K562 (cell line): Measurements from ENCODE around the gene SNX10. TPM values are rescaled to one million over a fixed set of nuclear protein-coding genes. Genes with fewer than 3 reads are reported as not detected.
A peak's percentile ranks its signal among the peaks of the same experiment; 100 is the strongest.

Experiments used
- CEBPB ChIP-seq: fragments of 450-650 bp; IDR thresholded peaks from 2 replicates; pipeline ENCODE4 v1.6.1; 2016; ENCODE audit warnings: missing genetic modification characterization, missing compliant biosample characterization
- MEIS2 ChIP-seq: fragments of 450-650 bp; IDR thresholded peaks from 2 replicates; pipeline ENCODE4 v1.6.1; 2014; ENCODE audit warnings: mild to moderate bottlenecking; ENCODE audit not compliant: partially characterized antibody
- polyA plus RNA-seq, 8 experiments: library from polyadenylated mRNA; depleted of rRNA in 4 of 8; stranded (reverse) in 5 of 8; unstranded in 3 of 8; fragments of >200 nt; fragmentation: Nextera tagmentation in 2 of 8; fragmentation: Illumina TruSeq in 1 of 8; extraction: Ambion mirVana in 2 of 8; extraction: Trizol in 1 of 8; gene quantifications; 2 replicates each; pipeline versions ENCODE4 v1.2.1 to v1.2.3, GENCODE V29; 2011 to 2014; ENCODE audit warnings: inconsistent platforms in 1 of 8, missing spikeins in 1 of 8
- total RNA-seq, 7 experiments: library from RNA; depleted of rRNA in 6 of 7; stranded (reverse); fragments of >200 nt in 6 of 7; fragmentation: Illumina TruSeq in 2 of 7; extraction: Trizol in 2 of 7; gene quantifications; 2 replicates each; pipeline versions ENCODE4 v1.2.1 to v1.2.3, GENCODE V29; 2011 to 2021; ENCODE audit warnings: low replicate concordance in 1 of 7
- TF ChIP-seq, protein P1 (sequence below), 2 experiments: fragments of 450-650 bp; IDR thresholded peaks; 2 replicates each; pipeline ENCODE4 v1.6.1; 2016; ENCODE audit warnings: mild to moderate bottlenecking in 2 of 2, borderline replicate concordance in 1 of 2, low read depth in 1 of 2, moderate library complexity in 1 of 2

SNX10 gene
- total and polyA plus RNA-seq, 9 of the 15 experiments (the other 6 are each of a cell fraction or from before 2014, with no cell fraction given): 6.9 to 16.5 (median 11.5) TPM

DNA sequence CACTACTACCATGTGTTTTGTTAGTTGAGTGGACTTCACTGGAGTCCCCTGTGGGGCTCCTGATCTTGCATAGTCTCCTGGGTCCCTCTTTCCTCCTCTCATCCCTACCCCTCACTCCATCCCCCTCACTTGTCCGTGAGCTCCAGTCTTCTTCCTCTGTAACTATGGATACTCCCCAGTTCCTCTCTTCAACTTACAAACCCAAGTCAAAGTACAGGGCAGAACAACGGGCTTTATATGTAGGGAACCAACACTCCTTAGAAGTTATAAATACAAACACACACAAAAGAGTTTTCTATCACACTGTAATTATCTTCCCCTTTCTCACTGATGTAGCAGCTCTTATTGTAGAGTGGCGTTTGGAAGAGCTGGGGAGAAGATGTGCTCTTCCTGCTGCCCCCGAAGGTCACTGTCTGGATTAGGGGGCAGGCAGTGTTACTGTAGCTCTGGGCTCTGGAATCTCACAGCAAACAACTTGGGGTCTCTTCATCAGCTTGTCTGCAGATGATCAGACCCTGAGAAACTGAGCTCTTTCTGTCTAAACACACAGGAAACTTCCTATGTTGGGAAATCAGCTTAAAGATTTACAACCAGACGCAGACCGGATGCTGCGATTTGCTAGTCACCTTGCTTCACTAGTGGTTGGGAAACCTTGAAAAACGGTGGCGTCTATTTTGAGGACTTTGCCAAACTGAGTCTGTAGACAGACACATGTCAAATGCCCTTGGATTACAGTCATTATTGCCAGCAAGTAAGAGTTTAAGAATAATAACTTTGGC, 13.6 kb downstream of the SNX10 start (continued):
- TF ChIP-seq, protein P1, sequence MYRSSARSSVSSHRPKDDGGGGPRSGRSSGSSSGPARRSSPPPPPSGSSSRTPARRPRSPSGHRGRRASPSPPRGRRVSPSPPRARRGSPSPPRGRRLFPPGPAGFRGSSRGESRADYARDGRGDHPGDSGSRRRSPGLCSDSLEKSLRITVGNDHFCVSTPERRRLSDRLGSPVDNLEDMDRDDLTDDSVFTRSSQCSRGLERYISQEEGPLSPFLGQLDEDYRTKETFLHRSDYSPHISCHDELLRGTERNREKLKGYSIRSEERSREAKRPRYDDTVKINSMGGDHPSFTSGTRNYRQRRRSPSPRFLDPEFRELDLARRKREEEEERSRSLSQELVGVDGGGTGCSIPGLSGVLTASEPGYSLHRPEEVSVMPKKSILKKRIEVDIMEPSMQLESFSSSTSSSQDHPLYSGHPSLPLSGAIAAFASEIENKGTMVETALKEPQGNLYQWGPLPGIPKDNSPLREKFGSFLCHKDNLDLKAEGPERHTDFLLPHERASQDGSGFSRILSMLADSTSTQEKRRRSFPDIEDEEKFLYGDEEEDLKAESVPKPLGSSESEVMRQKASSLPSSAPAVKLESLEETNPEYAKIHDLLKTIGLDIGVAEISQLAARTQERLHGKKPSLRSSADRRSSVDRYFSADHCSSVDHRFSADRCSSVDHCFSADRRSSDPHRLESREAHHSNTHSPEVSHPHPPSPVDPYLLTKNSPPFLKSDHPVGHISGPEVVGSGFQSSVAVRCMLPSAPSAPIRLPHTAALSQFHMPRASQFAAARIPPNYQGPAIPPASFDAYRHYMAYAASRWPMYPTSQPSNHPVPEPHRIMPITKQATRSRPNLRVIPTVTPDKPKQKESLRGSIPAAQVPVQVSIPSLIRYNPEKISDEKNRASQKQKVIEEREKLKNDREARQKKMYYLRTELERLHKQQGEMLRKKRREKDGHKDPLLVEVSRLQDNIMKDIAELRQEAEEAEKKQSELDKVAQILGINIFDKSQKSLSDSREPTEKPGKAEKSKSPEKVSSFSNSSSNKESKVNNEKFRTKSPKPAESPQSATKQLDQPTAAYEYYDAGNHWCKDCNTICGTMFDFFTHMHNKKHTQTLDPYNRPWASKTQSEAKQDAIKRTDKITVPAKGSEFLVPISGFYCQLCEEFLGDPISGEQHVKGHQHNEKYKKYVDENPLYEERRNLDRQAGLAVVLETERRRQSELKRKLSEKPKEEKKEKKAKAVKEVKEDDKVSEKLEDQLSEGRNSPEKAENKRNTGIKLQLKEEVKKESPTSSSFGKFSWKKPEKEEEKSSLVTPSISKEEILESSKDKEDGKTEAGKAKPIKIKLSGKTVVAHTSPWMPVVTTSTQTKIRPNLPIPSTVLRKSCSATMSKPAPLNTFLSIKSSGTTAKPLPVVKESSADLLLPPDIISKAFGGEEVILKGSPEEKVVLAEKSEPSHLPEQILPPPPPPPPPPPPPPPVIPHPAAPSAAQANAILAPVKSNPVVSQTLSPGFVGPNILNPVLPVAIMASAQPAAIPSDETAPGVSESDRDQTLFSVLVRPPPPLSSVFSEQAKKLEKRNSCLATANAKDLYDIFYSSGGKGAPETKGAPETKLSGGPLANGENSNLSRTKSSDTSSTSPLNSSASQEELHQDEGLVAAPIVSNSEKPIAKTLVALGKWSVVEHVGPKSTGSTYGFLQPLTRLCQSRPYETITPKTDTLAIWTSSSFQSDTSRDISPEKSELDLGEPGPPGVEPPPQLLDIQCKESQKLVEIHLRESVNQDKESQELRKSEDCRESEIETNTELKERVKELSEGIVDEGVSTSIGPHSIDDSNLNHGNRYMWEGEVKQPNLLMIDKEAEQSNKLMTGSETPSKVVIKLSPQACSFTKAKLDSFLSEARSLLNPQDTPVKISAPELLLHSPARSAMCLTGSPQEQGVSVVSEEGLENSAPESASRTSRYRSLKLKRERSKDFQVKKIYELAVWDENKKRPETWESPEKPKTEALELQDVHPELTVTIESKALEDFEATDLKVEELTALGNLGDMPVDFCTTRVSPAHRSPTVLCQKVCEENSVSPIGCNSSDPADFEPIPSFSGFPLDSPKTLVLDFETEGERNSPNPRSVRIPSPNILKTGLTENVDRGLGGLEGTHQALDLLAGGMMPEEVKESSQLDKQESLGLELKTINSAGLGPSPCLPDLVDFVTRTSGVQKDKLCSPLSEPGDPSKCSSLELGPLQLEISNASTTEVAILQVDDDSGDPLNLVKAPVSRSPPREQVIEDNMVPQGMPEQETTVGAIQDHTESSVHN (IDR thresholded peaks at IDR 0.05; ENCODE audit: borderline replicate concordance in 1 of 2, low read depth in 1 of 2): no peak
- TF ChIP-seq CEBPB (peak; percentile 84), MEIS2 (peak; percentile 22)
